NOMO-1 treated with DMSO at 0.1 percent for 48 hours (cell line): Measurements from ENCODE around the gene VSIG2.

ENCODE experiments used
- DNase-seq: peaks from one replicate; lab custom pipeline; 2025; ENCODE audit not compliant: unreplicated experiment; lab: John Stamatoyannopoulos, UW

Gene VSIG2

DNA sequence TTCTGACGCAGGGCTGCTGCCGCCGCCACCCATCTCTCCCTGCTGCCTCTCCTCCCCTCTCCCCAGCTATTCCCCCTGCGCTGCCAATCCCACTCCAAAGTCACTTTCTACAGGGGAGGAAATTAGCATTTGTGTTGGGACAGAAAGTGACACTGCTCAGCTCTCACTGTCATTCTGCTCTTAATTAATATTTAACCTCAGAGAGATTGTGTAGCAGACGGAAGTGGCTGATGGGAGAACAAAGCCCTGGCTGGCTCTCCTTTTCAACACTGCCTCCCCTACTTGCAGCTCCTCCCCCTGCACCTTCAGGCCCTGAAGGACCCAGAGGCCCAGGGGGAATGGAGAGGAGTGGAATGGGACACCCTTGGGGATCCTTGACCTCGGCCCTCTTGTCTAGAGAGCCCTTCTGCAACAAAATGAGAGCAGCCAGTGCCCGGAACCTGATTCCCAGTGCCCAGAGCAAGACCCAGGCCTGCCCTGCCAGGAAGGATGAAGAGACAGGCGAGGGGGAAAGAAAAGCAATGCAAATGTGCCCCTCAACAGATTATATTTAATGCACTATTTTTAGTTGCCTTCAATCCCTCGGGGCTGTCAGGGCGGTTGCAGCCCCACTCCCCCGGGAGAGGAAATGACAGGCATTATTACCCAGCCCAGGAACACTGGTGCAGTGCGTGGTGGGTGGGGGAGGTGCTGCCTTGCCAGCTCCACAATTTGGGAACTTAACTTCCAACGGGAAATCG, 26.9 kb downstream of the VSIG2 start:
- DNase-seq: peak; percentile 44

GRCh38 chr11:124722176-124722575, 29.9 kb downstream of the VSIG2 start:
- DNase-seq: no peak

DNA sequence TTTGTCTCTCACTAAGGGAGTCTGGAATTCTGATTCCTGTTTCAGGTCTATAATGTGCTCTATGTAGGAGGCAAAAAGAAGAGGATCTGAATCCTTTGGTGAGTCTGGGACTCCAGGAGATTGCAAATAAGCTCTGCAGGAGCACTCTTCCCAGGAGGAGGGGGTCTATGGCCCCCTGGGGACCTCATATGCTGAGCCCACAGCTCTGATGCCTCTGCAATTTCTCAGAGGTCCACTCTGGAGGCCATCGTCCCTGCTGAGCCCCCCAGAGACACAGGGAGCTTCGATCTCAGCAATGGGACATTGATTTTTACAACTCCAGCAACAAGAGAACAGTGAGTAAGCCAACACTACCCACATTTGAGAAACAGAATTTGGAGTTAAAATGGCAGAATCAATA, 32.5 kb downstream of the VSIG2 start:
- DNase-seq: no peak

DNA sequence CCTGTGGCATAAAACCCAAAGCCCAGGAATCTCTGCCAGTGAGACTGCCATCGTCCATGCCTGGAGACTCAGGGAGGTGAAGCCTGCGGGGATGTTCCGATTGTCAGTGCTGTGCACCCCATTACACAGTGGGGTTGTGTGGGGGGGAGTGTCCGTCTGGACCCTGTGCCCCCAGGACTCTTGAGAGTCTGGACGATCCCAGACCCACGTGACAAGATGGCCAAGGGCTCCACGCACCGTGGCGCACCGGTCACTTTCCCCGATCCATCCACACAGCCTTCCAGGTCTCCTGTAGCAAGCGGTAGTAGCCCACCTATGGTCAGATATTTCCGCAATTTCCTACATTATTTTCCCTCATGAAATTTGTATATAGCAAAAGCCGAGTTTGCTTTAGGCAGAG, 33.3 kb downstream of the VSIG2 start:
- no peak for DNase-seq

DNA sequence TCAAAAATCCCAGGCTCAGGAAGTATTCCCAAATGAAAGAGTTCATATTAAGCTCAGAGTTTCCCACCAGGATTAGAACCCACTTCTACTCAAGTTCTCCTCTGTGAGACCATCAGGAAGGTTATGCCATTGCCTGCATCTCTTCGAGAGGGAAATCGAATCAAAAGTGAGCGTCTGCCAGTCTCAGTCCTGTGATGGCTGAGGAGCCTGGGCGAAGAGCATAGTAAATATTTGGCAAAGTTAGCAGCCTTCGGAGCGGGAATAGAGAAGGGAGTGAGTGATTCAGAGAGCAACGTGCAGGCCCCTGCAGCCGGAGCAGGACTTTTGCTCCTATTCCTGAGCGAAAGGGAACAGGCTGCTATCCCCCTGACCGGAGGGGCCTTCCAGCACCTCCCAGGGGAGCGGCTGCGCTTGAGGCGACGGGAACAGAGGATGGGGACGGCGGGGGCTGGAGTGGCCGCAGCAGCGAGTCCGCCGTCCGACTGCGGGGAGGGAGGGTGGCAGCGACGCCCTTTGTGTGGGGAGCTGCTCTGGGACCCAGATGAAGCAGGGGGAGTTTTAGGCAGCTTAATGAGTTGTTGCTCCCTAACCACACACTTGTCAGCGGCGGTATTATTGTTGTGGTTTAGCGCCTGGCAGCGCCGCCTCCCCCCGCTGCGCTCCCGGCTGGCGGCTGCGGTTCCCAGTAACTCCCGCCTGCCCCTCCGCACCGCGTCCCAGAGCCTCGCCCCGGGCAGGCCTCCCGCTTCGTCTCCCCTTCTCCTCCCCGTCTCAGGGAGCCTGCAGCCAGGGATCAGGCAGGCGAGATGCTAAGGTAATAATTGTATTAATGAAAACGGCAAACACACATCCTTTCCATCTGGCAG, 34.0 kb downstream of the VSIG2 start:
- DNase-seq: no peak

DNA sequence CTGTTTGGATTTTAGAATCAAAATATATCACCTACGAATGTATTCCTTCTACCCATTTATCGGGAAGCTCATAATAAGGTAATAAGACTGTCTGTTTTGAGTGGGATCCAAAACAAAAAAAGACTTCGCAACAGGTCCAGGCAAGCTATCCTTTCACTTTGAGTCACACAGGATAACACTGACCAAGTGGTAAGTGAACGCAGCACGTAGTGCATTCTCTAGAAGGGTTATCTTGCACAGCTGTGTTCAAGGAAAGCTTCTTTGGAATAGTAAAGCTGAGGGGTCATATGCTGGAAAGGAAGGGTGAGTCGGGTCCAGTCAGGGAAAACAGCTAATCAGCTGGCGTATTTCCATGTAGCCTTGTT, 34.7 kb downstream of the VSIG2 start:
- no peak for DNase-seq

- no peak for DNase-seq
Measured at GRCh38 chr11:124716591-124716990, 35.5 kb downstream of the VSIG2 start.

- no peak for DNase-seq
Measured at GRCh38 chr11:124712392-124712791, 39.7 kb downstream of the VSIG2 start.

GRCh38 chr11:124707829-124708228, 44.2 kb downstream of the VSIG2 start:
- DNase-seq: no peak

- no peak for DNase-seq
Measured at GRCh38 chr11:124700028-124700427, 52.0 kb downstream of the VSIG2 start.

DNA sequence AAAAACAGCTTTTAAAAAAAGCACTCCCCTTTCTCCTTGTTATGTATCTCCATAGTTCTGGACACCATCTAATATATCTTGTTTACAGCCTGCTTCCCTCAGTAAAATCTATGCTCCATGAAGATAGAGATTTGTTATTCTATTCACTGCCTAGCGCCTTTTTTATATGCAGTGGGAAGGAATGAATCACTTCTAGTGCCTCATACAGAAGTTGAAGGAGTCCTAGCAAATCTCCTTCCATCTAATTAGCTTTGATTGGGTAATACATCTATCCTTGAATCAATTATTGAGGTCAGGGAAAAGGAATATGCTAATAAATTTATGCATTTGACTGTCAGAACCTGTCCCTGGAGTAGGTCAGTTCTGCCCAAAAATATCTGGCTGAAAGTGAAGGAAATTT, 52.5 kb downstream of the VSIG2 start:
- DNase-seq: no peak
